ENCODE data around the gene PARP9.
"Not testable (repeated sequence)": the region's sequence is repeated elsewhere in the genome, so short reads cannot be mapped to it uniquely, and the experiment has no call there.

The PARP9 gene

GRCh38 chr3:122520861-122521260 is 43.2 kb downstream of the PARP9 start:
- no peak for DNase-seq (ENCODE audit: low spot score)

GRCh38 chr3:122519693-122520092 is 44.4 kb downstream of the PARP9 start:
- DNase-seq (ENCODE audit: low spot score) = no peak

- DNase-seq (ENCODE audit: low spot score) = no peak
Measured at GRCh38 chr3:122516846-122517360, 47.2 kb downstream of the PARP9 start.

GRCh38 chr3:122515870-122516269 is 48.2 kb downstream of the PARP9 start:
- no peak for DNase-seq (ENCODE audit: low spot score)

GRCh38 chr3:122515020-122515468 is 49.1 kb downstream of the PARP9 start:
- no peak for DNase-seq (ENCODE audit: low spot score)

- peak; percentile 90 for DNase-seq (ENCODE audit: low spot score)
Measured at GRCh38 chr3:122514123-122515019, 49.7 kb downstream of the PARP9 start, which contains the start of gene KPNA1. Gene KPNA1, minus strand, starts transcription at chr3:122514939. Its CDS starts 18,374 bp downstream, at chr3:122496565.

GRCh38 chr3:122513386-122514122 is 50.5 kb downstream of the PARP9 start:
- no peak for DNase-seq (ENCODE audit: low spot score)

- DNase-seq (ENCODE audit: low spot score) = no peak
Measured at GRCh38 chr3:122512284-122512683, 51.8 kb downstream of the PARP9 start.

GRCh38 chr3:122510878-122511535 is 53.1 kb downstream of the PARP9 start:
- DNase-seq (ENCODE audit: low spot score) = no peak

GRCh38 chr3:122508944-122509343 is 55.2 kb downstream of the PARP9 start:
- DNase-seq (ENCODE audit: low spot score) = not testable (repeated sequence)

GRCh38 chr3:122508135-122508914 is 55.8 kb downstream of the PARP9 start:
- no peak for DNase-seq (ENCODE audit: low spot score)

GRCh38 chr3:122506450-122506849 is 57.6 kb downstream of the PARP9 start:
- no peak for DNase-seq (ENCODE audit: low spot score)

GRCh38 chr3:122505676-122506075 is 58.4 kb downstream of the PARP9 start:
- no peak for DNase-seq (ENCODE audit: low spot score)

GRCh38 chr3:122502941-122503340 is 61.2 kb downstream of the PARP9 start:
- DNase-seq (ENCODE audit: low spot score) = no peak

GRCh38 chr3:122502139-122502538 is 62.0 kb downstream of the PARP9 start:
- DNase-seq (ENCODE audit: low spot score) = no peak

- DNase-seq (ENCODE audit: low spot score) = not testable (repeated sequence)
Measured at GRCh38 chr3:122500964-122501363, 63.1 kb downstream of the PARP9 start.

- DNase-seq (ENCODE audit: low spot score) = no peak
Measured at GRCh38 chr3:122498152-122498551, 65.9 kb downstream of the PARP9 start.

- DNase-seq (ENCODE audit: low spot score) = peak; percentile 70
Measured at GRCh38 chr3:122497425-122497824, 66.7 kb downstream of the PARP9 start.

- no peak for DNase-seq (ENCODE audit: low spot score)
Measured at GRCh38 chr3:122496508-122496907, 67.6 kb downstream of the PARP9 start.

GRCh38 chr3:122493296-122493695 is 70.8 kb downstream of the PARP9 start:
- no peak for DNase-seq (ENCODE audit: low spot score)

- no peak for DNase-seq (ENCODE audit: low spot score)
Measured at GRCh38 chr3:122488262-122488973, 75.7 kb downstream of the PARP9 start.

Measured in LoVo (cell line).